ENCODE data around the gene DIP2B.
"Not testable (repeated sequence)": the region's sequence is repeated elsewhere in the genome, so short reads cannot be mapped to it uniquely, and the experiment has no call there.

Gene DIP2B

GRCh38 chr12:50504798-50505674, at the start of gene DIP2B:
TSS of gene DIP2B (plus strand) at chr12:50504985. CDS start at chr12:50505141, 156 bp downstream.
- peak; percentile 94 to 95 for DNase-seq

DNA sequence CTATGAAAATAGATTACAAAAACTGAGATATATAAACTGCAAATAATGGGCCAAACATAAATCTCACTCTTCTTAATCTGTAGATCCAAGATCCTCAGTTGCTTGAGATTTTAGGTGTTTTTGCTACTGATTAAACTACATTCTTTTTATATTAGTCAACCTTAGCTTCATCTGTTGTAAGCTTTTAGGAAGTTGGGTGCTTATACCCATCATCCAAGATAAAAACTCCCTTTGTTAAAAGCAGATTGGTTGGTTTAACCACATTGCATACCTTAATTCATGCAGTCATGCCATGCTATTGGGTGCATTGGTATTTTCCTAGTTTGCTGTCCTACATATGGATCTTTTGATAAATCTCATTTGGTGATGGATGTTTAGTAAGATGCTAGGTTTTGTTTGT, 46.2 kb upstream of the DIP2B start:
- DNase-seq, result no peak

GRCh38 chr12:50467439-50467838, 37.3 kb upstream of the DIP2B start:
- no peak for DNase-seq

DNA sequence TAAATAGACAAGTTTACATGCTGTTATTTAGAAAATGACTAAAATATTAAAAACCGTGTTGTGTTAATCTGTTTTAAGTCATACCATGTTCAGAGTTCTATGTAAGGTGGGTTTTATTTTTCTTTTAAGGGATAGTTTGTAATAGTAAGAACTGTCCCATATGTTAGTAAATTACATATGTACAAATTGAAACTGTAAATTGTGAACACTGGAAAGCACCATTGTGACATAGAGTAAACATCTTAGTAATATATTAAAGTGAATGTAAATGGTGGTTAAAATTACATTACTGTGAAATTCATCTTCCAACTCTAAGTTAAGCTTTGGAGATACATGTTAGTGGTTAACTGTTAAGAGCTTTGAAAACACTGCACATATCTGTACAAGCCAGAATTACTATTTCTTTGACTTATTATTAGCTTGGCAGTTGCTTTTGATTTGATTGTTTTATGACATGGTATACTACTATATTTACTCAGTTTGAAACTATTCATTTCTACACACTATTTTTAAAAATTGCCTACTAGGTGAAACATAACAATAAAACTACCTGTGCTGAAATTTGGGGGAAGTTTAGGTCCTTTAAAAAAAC, 27.4 kb upstream of the DIP2B start:
- DNase-seq, result no peak

DNA sequence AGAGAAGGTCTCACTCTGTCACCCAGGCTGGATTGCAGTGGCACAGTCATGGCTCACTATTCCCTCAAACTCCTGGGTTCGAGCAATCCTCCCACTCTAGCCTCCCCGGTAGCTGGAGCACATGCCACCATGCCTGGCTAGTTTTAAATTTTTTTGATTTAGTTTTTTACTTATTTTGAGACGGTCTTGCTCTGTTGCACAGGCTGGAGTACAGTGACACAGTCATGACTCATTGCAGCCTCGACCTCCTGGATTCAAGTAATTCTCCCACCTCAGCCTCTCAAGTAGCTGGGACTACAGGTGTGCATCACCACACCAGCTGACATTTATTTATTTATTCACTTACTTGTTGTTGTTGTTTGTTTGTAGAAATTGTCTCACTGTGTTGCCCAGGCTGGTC, 22.2 kb upstream of the DIP2B start:
- no peak for DNase-seq

GRCh38 chr12:50483488-50483887, 21.3 kb upstream of the DIP2B start:
- DNase-seq, result no peak

DNA sequence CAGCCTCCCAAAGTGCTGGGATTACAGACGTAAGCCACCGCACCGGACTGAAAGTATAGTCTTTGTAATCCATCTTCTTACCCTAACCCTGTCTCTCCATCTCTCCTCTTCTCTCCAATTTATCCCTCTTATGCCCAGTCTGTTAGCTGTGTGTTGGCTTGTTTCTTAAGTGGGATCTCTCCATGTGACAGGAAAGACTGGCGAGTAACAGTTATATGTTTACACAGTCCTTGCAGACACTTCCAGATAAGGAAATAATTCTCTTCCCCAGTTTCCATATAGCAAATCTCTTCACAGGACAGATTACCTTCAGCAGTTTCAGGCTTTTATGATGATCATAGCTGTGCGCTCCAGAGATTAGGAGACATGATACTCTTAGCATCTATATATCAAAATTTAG, 16.0 kb upstream of the DIP2B start:
- no peak for DNase-seq

DNA sequence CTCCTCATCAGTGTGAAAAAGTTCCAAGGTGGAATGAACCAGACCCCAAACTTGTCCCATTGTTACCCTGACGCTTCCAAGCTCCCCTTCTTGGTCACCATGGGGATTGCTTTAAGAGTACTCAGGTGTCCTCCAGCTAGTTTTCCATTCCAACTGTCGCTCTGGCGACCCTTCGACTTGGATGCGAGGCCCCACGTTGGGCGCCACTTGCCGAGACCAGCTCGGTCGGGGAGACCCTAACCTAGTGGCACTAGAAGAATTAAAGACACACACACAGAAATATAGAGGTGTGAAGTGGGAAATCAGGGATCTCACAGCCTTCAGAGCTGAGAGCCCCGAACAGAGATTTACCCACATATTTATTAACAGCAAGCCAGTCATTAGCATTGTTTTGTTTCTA, 6.7 kb upstream of the DIP2B start:
- not testable (repeated sequence) for DNase-seq

GRCh38 chr12:50505675-50506530, 1.1 kb downstream of the DIP2B start:
- DNase-seq, result peak in 1 of 2 donors; percentile 15

DNA sequence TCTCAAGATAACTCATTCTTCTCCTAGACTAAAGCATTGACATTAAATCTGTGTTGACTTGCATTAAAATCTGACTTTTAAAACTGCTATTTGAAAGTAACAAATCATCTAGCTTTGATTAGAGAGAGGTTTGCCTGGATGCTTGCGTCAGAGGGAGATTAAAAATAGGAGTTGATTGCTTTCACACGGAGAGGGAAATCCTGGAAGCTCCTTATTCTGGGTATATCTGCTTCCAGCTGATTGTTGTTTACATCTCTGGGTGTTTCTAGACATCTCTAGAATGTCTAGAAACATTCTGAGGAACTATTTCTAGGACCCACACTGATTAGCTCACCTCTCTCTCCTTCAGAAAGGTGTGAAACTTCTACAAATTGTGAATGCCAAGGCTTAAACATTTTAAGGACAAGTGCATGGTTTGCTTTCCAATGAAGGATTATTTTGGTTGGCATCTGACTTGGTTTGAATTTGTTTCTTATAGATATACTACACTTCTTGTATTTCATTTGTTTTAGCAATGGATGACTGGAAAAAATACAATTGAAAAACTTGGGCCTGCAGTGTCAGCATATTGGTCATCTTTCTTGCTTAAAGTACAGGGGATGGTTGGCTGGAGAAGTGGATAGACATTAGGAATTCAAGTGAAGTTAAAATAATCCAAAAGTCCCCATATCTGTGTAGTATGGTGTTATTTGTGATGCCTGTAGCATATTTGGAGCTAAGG, 2.1 kb downstream of the DIP2B start:
- DNase-seq, result no peak

DNA sequence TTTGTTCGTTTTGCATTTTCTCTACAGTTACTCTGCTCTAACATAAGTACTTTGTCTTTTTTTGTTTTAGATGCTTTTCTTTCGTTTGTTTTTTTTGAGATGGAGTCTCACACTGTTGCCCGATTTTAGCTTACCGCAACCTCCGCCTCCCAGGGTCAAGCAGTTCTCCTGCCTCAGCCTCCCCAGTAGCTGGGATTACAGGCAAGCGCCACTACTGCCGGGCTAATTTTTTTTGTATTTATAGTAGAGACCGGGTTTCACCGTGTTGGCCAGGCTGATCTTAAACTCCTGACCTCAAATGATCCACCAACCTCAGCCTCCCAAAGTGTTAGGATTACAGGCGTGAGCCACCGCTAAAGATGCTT, 2.7 kb downstream of the DIP2B start:
- no peak for DNase-seq

- peak in 1 of 2 donors; percentile 11 for DNase-seq
Measured at GRCh38 chr12:50507930-50508329, 3.1 kb downstream of the DIP2B start.

GRCh38 chr12:50508414-50508813, 3.6 kb downstream of the DIP2B start:
- no peak for DNase-seq

DNA sequence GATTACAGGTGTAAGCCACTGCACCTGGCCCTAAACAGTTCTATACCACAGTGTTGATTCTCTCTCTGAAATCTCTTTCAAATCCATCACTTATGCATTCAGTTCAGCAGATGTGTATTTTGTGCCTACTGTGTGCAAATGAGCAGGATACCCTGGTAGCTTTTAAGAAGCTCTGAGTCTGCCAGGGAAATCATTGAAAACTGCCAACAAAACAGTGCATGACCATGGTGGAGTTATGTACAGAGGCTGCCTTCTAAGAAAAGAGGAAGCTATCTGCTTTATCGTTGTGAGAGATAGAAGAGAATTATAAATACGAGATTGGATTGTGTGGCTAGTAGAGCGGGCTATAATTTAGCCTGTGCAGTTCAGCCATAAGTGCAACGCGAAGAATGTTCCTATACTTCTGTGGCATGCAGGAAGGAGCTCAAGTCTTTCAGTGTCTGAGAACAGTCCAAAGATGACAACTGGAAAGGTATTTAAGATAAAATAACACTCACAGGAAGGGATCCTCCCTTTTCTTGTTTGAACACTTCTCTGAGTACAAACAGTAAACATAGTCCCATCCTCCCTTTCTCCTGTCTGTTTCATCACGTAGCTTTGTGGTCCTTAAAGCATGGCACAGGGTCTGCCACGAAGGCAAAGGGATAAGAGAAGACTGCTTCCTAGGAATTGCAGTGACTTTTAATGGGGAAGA, 4.3 kb downstream of the DIP2B start:
- DNase-seq, result no peak

GRCh38 chr12:50514526-50515276, 9.9 kb downstream of the DIP2B start:
- no peak for DNase-seq

DNA sequence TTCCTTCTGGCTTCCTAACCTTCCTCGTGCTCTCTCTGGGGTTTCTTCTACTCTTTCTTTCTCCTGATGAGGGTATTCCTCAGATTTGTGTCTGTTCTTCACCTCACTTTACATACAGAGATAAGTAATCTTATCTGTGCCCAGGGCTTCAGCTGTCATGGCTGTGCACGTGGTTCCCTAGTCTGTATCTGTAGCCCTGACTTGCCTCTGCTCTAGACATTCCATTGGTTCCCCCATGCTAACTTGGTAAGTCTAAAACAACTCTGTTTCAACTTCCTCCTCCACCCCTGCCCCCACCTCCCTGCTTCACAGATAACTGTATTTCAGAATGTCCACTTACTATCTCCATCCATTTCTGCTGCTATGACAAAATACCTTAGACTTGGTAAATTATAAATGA, 10.8 kb downstream of the DIP2B start:
- no peak for DNase-seq

GRCh38 chr12:50517421-50518048, 12.8 kb downstream of the DIP2B start:
- peak in 1 of 2 donors; percentile 23 for DNase-seq

- no peak for DNase-seq
Measured at GRCh38 chr12:50518090-50518489, 13.3 kb downstream of the DIP2B start.

GRCh38 chr12:50519353-50519752, 14.6 kb downstream of the DIP2B start:
- no peak for DNase-seq

DNA sequence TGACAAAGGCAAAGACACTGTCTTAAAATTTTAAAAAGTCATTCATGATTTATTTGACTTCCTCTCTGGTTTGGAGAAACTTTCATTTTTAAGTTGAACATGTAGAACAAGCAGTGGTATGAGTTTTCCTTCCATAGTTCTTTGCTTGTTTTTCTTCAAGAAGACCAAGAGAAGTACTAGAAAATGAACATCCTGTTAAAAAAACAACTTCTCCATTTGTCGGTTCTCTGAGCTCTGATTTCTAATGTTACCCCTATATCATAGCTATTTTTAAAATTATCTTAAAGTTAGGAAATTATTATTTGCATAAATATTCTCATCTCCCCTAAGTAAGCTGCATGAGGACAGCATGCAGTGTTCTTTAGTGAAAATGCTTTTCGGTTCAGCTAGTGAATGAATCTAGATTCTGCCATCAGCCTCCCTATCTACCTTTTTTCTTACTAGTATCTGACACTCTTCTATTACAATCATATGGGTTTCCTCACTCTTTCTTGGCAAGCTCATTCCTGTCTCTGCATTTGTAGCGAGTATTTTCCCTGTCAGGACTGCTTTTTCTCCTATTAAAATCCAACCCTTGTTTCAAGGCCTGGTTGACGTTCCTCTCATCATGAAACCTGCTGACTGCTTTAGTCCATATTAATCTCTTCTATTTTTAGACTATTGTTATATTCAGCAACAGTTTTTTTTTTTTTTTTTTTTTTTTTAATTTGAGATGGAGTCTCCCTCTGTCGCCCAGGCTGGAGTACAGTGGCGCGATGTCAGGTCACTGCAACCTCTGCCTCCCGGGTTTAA, 15.8 kb downstream of the DIP2B start:
- no peak for DNase-seq

Data from CD4-positive, alpha-beta T cell treated with Interleukin-1 beta for 1 hour (primary cell).